ENCODE measurements around the gene C5orf63.

Gene C5orf63

GRCh38 chr5:127066721-127067120, 6.6 kb downstream of the C5orf63 start:
- Histone ChIP-seq H3K9me3 (ENCODE audit: control insufficient read depth, insufficient read depth, low read length) (no peaks in the 10 kb centered on the region), H3K4me3 (ENCODE audit: low read length) (no peak overlapping the region), H3K79me2 (ENCODE audit: control insufficient read depth, low read length) (no peaks in the 10 kb centered on the region), H3K9me2 (replicated peaks; ENCODE audit: control insufficient read depth, low read length) (no peaks in the 10 kb centered on the region), H3F3A (ENCODE audit: control insufficient read depth, insufficient read depth) (no peaks in the 10 kb centered on the region), H3K4me2 (ENCODE audit: low read length) (no peak overlapping the region), H3K4me1 (ENCODE audit: control insufficient read depth, low read length) (peaks cover under 1% of the 10 kb centered on the region), H3K27me3 (ENCODE audit: control insufficient read depth, low read length) (no peaks in the 10 kb centered on the region), H4K20me1 (ENCODE audit: control insufficient read depth, insufficient read depth, low read depth, low read length) (no peaks in the 10 kb centered on the region), H3K27ac (ENCODE audit: low read depth, low read length) (no peak overlapping the region), H3K36me3 (ENCODE audit: control insufficient read depth, low read length) (peaks cover 11% of the 10 kb centered on the region)
- no peak for TF ChIP-seq EZH2phosphoT487 (IDR thresholded peaks at IDR 0.05; ENCODE audit: borderline replicate concordance, low read length)
- no peak for TF ChIP-seq CTCF (IDR thresholded peaks at IDR 0.05; ENCODE audit: low read depth, low read length, poor library complexity, severe bottlenecking)

GRCh38 chr5:127064253-127064840, 9.0 kb downstream of the C5orf63 start:
- H3K4me3 ChIP-seq (ENCODE audit: low read length): no peak overlapping the region

GRCh38 chr5:127063257-127063913, 9.9 kb downstream of the C5orf63 start:
- Histone ChIP-seq H3K36me3 (ENCODE audit: control insufficient read depth, low read length) (peaks cover 6% of the 10 kb centered on the region), H3K4me1 (ENCODE audit: control insufficient read depth, low read length) (no peaks in the 10 kb centered on the region), H3K79me2 (ENCODE audit: control insufficient read depth, low read length) (no peaks in the 10 kb centered on the region), H3K27ac (ENCODE audit: low read depth, low read length) (no peak overlapping the region), H4K20me1 (ENCODE audit: control insufficient read depth, insufficient read depth, low read depth, low read length) (no peaks in the 10 kb centered on the region), H3K9me2 (replicated peaks; ENCODE audit: control insufficient read depth, low read length) (no peaks in the 10 kb centered on the region), H3F3A (ENCODE audit: control insufficient read depth, insufficient read depth) (no peaks in the 10 kb centered on the region), H3K27me3 (ENCODE audit: control insufficient read depth, low read length) (no peaks in the 10 kb centered on the region), H3K9me3 (ENCODE audit: control insufficient read depth, insufficient read depth, low read length) (no peaks in the 10 kb centered on the region), H3K4me3 (ENCODE audit: low read length) (no peak overlapping the region), H3K4me2 (ENCODE audit: low read length) (no peak overlapping the region)
- TF ChIP-seq CTCF (IDR thresholded peaks at IDR 0.05; ENCODE audit: low read depth, low read length, poor library complexity, severe bottlenecking): no peak
- no peak for TF ChIP-seq EZH2phosphoT487 (IDR thresholded peaks at IDR 0.05; ENCODE audit: borderline replicate concordance, low read length)

More at GRCh38 chr5:127064253-127064840, 9.0 kb downstream of the C5orf63 start:
- Histone ChIP-seq H3K27me3 (ENCODE audit: control insufficient read depth, low read length) (no peaks in the 10 kb centered on the region), H3F3A (ENCODE audit: control insufficient read depth, insufficient read depth) (no peaks in the 10 kb centered on the region), H3K79me2 (ENCODE audit: control insufficient read depth, low read length) (no peaks in the 10 kb centered on the region), H3K9me3 (ENCODE audit: control insufficient read depth, insufficient read depth, low read length) (no peaks in the 10 kb centered on the region), H4K20me1 (ENCODE audit: control insufficient read depth, insufficient read depth, low read depth, low read length) (no peaks in the 10 kb centered on the region), H3K36me3 (ENCODE audit: control insufficient read depth, low read length) (peaks cover 6% of the 10 kb centered on the region), H3K9me2 (replicated peaks; ENCODE audit: control insufficient read depth, low read length) (no peaks in the 10 kb centered on the region), H3K4me1 (ENCODE audit: control insufficient read depth, low read length) (no peaks in the 10 kb centered on the region), H3K27ac (ENCODE audit: low read depth, low read length) (no peak overlapping the region), H3K4me2 (ENCODE audit: low read length) (no peak overlapping the region)
- TF ChIP-seq CTCF (IDR thresholded peaks at IDR 0.05; ENCODE audit: low read depth, low read length, poor library complexity, severe bottlenecking) (no peak), EZH2phosphoT487 (IDR thresholded peaks at IDR 0.05; ENCODE audit: borderline replicate concordance, low read length) (no peak)
